GM21423 (cell line): ENCODE results near the gene SLC35G2.
"Not testable (repeated sequence)": the region's sequence is repeated elsewhere in the genome, so short reads cannot be mapped to it uniquely, and the experiment has no call there.

Experiments
- ATAC-seq: cut with Tn5 transposase; IDR thresholded peaks from one replicate; pipeline ENCODE4 v1.9.1; 2021; ENCODE audit warnings: mild to moderate bottlenecking, moderate library complexity; ENCODE audit not compliant: unreplicated experiment

SLC35G2 gene

GRCh38 chr3:136818769-136819391 is at the start of gene SLC35G2:
SLC35G2 (plus strand) TSS chr3:136819126; CDS start chr3:136854461, 35,335 bp downstream.
- no peak for ATAC-seq

GRCh38 chr3:136772709-136773108 is 46.2 kb upstream of the SLC35G2 start:
- no peak for ATAC-seq

GRCh38 chr3:136778865-136779264 is 40.1 kb upstream of the SLC35G2 start:
- ATAC-seq: no peak

- ATAC-seq: no peak
Measured at GRCh38 chr3:136780741-136781140, 38.2 kb upstream of the SLC35G2 start.

- ATAC-seq: no peak
Measured at GRCh38 chr3:136783708-136784191, 35.2 kb upstream of the SLC35G2 start.

- ATAC-seq: peak; percentile 86
Measured at GRCh38 chr3:136787349-136787748, 31.6 kb upstream of the SLC35G2 start.

- no peak for ATAC-seq
Measured at GRCh38 chr3:136788154-136788553, 30.8 kb upstream of the SLC35G2 start.

GRCh38 chr3:136789976-136790375 is 28.9 kb upstream of the SLC35G2 start:
- ATAC-seq: no peak

- ATAC-seq: no peak
Measured at GRCh38 chr3:136790786-136791185, 28.1 kb upstream of the SLC35G2 start.

GRCh38 chr3:136792556-136793330 is 26.2 kb upstream of the SLC35G2 start:
- no peak for ATAC-seq

- not testable (repeated sequence) for ATAC-seq
Measured at GRCh38 chr3:136801146-136801545, 17.8 kb upstream of the SLC35G2 start.

- ATAC-seq: no peak
Measured at GRCh38 chr3:136802481-136802996, 16.4 kb upstream of the SLC35G2 start.

- ATAC-seq: no peak
Measured at GRCh38 chr3:136804141-136804540, 14.8 kb upstream of the SLC35G2 start.

- ATAC-seq: no peak
Measured at GRCh38 chr3:136804813-136805212, 14.1 kb upstream of the SLC35G2 start.

GRCh38 chr3:136805795-136806194 is 13.1 kb upstream of the SLC35G2 start:
- no peak for ATAC-seq

GRCh38 chr3:136811701-136812100 is 7.2 kb upstream of the SLC35G2 start:
- ATAC-seq: no peak

GRCh38 chr3:136817448-136817847 is 1.5 kb upstream of the SLC35G2 start:
- ATAC-seq: no peak

GRCh38 chr3:136818191-136818768 is 646 bp upstream of the SLC35G2 start:
- ATAC-seq: no peak

GRCh38 chr3:136819392-136819730 is 435 bp downstream of the SLC35G2 start:
- ATAC-seq: no peak

GRCh38 chr3:136819731-136820679 is 1.1 kb downstream of the SLC35G2 start:
- ATAC-seq: no peak

GRCh38 chr3:136831461-136831860 is 12.5 kb downstream of the SLC35G2 start:
- ATAC-seq: no peak
